ENCODE measurements around the gene FMNL2.

FMNL2 gene

DNA sequence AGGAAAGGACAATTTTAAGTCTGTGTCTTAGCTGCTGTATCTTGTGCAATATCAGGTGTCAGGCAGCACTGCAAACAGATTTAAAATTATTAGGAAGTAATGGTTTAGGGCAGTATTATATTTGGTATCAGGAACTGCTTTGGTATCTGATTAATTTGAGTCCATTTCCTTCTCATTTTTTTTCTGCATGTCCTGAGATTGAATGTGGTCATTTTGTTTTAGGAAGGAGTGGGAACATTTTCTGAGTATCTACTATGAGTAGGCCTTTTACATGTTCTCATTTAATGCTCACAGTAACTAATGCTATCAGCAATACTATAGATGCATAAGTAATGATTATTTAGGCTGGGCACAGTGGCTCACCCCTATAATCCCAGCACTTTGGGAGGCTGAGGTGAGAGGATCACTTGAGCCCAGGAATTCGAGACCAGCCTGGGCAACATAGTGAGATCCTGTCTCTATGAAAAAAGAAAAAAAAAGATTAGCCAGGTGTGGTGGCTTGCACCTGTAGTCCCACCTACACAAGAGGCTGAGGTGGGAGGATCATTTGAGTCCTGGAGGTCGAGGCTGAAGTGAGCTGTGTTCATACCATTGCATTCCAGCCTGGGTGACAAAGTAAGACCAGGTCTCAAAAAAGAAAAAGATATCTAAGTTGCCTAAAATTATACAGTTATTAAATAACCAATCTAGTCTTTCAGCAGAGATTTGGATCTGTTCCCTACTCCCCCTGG, 4.7 kb downstream of the FMNL2 start:
- no peak for DNase-seq (ENCODE audit: low spot score)

DNA sequence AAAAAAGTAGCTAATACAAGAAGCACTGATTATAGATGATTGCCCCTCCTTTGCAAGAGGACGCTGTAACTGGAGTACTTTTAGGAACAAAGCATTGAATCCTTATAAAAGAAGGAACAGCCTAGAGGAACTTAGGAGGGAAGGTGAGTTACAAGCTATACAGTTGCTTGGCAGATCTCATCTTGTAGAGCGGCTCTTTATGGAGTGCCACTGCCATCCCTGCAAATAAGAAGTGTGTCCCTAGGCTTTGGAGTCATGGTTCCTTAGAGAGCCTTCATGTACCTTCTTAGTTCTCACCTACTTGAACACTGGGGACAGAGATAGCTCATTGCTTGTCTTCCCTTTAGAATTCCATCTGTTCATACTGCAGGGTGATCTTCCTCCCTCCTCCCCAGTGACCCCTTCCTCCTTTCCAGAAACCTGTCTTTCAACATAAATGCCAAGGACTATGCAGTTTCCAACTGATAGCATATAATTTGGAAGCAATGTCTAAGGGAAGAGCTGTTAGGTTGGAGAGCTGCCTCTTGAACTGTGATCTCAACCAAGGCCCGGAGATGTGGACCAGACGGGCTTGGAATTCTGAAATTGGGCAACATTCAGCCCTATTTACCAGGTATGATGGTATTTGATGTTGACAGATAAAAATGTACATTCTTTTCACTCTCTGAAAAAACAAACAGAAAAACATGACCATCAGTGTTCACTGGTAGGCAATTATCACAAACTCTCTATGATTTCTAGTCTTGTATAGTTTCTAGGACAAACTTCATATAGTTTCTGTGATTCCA, 7.5 kb downstream of the FMNL2 start:
- DNase-seq (ENCODE audit: low spot score): no peak

DNA sequence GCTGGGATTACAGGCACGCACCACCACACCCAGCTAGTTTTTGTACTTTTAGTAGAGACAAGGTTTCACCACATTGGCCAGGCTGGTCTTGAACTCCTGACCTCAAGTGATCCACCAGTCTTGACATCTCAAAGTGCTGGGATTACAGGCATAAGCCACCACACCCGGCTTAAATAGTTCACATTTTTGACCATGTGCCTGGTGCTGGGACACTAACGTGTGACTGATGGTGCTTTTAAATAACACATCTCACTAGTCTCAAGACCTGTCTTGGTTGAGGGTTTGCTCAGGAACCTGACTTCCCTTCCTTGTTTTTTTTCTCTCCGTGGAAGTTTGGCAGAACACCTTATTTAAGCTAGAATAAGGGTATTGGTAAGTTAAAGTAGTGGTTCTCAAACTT, 8.5 kb downstream of the FMNL2 start:
- no peak for DNase-seq (ENCODE audit: low spot score)

DNA sequence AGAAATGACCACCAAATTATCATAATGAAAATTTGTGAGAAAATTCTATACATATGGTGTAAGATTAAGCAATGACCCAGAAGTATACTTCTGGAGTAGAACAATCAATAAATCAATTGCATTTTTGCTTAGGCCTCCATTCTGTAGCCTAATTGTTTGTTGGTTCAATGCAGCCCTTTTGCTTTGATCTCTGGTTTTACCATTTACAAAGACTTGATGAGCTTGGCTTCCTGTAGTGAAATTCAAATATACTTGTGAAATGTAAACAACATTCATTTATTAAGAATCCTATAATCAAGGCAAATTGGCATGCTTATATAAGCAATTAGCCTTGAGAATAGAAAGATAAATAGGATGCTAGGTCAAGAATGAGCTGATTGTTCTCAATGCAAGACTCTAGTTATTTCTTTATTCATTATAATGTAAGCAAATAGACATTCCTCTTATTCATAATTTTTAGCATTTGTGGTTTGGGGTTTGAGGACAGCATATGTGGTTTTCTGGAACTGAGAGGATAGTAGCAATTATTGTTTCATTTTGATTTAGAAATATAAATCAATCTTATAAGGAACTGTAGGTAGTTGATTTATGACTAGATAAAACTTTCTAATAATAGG, 9.7 kb downstream of the FMNL2 start:
- no peak for DNase-seq (ENCODE audit: low spot score)

DNA sequence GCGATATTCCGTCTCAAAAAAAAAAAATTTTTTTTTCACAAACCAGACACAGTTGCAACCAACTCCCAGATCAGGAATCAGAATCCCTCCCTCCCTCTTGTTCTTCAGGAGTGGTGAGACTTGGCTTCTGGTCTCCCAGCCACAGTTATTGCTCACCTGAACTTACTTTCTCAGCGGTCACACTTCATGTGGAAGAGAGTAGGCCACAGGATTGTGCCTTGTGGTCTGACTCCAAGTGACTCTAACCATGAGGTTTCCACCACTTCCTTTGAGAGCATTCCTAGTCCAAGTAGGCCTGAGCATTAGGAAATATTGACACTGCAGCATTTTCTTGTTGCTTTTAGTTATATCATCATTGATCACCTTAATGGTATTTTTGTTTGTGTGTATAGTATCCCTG, 12.1 kb downstream of the FMNL2 start:
- DNase-seq (ENCODE audit: low spot score): no peak

DNA sequence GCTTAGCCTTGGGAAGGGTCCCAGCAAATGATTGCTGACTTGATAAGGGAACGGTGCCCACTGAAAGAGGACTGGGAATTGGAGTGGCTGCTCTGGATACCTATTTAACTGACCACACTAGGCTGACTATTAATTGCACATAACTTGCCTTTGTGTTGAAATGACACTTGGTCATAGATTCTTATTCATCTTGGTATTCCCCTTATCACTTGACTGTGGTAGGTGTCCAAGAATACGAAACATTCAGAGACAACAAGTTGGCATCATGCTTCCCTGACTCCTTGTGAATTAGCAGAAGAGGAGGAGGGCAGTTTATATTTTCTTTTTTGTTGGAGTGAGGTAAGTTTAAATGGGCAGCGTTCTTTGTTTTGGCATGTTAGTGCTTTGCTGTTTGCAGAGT, 13.4 kb downstream of the FMNL2 start:
- DNase-seq (ENCODE audit: low spot score): no peak

DNA sequence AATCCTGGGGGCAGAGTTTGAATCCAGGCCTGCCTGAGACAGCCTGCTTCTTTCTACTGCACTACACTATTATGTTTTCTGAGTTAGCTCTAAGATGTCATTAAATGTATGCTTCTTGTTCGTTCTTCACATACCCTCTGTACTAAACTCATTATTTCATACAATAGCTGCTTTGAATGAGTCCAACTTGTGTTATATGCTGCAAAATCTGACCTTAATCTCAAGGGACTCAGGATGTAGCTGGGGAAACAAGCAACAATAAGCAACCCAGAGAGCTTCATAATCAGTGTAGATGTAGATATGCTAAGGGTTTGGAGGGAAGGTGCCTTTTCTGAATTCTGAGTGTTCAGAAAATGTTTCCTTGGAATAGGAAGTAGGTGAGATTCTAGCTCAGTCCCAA, 14.4 kb downstream of the FMNL2 start:
- no peak for DNase-seq (ENCODE audit: low spot score)

DNA sequence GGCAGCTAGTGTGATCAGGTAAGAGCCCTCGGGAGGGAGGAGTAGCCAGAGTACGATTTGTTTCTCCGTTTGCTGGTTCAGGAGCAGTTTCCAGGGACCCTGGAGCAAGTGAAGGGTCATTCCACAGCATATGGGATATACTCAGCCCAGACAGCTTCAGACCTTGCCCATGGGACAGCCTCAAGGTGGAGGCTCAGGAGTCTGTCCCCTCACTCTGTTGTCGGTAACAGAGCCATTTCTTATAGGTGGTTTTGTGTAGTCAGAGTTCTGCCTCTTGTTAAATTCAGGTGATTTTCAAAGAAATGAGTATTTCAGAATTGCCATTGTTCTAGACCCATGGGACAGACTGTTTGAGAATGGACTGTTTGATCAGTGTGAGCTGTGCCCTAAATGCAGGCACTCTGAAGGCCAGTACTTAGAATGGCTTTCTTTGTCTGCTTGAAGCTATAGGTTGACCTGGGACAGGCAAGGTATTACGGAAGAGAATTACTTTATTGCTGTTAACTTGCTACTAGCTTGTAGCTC, 15.2 kb downstream of the FMNL2 start:
- DNase-seq (ENCODE audit: low spot score): peak; percentile 52

DNA sequence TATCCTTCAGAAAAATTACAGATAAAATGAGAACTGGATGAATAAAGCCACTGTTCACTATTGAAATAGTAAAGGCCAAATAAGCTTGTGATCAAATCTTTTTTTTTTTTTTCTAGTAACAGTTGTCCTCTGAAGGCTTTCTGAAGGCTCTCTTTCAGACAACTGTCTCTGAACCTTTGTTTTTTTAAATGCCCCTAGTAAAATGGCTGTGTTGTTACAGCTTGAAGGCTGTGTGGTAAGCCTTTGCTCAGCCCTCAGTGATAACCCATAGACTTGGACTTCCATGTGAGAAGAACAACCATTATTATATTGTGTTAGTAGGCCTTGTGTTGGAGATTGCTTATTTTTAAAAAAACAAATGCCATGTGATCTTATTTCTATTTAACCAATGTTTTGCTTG, 17.6 kb downstream of the FMNL2 start:
- no peak for DNase-seq (ENCODE audit: low spot score)

DNA sequence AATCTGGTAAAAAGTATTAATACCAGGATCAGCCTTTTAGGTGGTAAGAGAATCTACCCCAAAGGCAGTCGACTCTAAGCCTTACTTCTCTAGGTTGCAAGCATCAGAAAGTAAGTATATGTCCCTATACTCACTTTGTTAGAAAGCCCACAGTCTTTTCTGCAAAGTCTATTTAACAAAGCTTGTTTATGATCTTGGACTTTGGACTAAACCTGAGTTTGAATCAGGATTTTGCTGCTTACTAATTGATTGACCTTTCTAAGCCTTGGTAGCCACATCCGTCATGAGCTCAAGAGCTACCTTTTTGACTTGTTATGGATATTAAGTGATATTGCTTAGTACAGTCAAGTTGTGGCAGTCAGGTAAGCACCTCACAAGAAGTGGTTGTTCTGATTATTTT, 18.4 kb downstream of the FMNL2 start:
- peak; percentile 34 for DNase-seq (ENCODE audit: low spot score)

DNA sequence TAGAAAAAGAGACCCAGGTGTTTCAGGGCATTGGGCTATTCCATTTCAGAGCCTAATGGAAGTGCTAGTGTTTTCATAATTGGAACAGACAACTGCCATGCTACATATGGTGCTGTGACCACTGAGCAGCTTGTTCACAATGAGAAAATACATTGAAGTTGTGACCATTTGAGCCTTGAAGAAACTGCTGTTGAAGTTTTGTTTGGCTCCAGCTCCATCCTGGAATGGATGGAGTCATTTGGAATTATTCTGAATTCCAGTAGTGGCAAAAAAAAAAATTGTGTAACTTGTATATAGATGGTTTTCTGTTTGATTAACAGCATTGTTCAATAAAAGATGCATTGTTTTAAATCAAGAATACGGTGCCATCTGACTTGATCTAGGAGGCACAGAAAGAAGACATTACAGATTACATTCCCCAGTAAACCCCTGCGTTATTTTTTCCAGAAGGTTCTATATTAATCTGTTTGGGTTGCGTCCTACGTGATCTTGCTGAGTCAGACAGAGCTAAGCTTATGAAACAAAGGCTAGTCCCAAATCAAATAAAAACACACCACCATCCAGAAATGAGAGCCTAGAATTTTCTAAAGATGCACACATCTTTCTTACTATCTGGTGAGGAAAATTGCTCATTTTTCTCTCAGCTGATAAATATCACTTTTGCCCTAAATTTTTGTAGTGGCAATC, 19.2 kb downstream of the FMNL2 start:
- DNase-seq (ENCODE audit: low spot score): no peak

DNA sequence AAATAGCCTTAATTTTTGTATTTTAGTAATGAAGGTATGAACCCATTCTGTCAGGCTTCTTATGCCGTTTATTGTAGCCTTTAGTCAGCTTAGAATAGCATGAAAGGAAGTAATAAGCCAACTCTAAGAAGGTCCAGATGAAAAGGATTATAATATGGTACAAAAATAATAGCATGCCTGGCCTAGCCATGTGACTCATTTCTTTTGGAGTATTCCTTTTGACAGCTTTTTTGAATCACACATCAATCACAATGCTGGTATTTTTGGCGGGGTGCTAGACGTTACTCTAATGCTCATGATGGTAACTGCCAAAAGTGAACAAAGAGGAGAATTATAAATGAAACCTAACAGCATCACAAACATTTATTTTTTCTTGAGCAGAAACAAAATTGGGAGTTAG, 19.9 kb downstream of the FMNL2 start:
- no peak for DNase-seq (ENCODE audit: low spot score)

DNA sequence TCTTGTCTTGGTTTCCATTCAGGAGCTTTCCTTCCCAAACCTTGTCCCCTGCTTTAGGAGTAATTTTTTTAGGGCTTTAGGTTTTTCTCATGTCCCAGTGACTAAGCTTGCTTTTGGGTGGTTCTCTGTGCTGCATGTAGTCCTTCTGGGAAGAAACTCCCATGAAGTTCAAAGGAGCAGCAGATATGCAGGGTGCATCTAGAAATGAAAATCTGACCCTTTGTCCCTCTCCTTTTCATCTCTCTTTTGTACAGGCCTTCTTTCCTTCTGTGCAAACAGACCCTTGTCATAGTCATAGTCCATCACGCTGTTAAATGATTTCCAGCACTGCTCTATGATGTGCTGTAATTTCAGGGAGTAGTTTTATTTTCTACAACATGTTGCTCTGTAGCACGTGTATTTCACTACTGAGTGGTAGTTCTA, 20.4 kb downstream of the FMNL2 start:
- no peak for DNase-seq (ENCODE audit: low spot score)

DNA sequence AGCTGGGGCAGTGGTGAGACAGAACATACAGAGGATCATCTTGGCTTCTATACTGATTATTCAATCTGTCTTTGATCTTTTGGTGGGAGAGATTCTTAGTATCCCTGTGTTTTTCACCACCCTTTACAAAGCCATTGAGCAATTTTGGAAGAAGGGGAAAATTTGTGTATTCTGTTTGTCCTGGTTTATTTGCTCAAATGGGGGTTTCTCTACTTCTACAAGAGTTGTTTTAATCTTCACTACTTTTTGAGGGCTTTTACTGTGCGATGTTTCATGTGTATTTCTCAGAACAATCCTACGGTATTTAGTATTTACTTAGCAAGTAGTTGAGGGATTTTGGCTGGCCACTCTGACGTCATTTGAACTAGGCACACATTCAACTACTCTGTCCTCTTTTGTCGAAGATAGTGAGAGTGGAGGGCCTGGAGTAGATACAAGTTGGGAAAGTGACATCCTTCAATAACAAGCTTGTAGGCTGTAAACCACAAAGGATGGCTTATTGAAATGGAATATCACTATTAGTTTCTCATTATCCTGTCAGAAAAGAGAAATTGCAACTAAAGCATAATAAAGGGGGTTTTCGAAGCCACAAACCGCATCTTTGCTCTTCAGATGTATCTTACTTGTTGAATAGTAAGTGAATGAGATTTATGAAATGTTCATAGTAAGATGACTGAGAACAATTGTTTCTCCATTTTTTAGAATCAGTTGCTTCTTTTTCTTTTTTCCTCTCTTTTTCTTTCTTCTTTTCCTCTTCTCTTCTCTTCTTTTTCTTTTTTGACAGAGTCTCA, 24.8 kb downstream of the FMNL2 start:
- no peak for DNase-seq (ENCODE audit: low spot score)

DNA sequence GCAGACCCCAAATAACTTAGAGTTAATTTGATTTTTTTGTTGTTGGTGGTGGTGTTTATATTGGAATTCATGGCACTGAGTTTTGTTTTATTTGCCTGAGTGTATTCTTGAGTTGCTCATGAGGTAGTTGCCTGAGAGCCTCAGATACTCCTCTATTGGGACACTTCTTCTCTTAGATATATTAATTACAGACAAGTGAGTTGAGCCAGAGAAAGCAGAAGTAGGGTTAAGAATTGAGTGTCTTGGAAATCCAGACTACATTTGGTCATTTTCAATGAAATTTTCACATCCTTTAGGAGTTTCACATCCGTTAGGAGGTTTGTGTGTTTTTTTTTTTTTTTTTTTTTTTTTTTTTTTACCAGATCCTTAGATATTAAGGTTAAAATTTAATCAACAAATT, 29.0 kb downstream of the FMNL2 start:
- DNase-seq (ENCODE audit: low spot score): no peak

DNA sequence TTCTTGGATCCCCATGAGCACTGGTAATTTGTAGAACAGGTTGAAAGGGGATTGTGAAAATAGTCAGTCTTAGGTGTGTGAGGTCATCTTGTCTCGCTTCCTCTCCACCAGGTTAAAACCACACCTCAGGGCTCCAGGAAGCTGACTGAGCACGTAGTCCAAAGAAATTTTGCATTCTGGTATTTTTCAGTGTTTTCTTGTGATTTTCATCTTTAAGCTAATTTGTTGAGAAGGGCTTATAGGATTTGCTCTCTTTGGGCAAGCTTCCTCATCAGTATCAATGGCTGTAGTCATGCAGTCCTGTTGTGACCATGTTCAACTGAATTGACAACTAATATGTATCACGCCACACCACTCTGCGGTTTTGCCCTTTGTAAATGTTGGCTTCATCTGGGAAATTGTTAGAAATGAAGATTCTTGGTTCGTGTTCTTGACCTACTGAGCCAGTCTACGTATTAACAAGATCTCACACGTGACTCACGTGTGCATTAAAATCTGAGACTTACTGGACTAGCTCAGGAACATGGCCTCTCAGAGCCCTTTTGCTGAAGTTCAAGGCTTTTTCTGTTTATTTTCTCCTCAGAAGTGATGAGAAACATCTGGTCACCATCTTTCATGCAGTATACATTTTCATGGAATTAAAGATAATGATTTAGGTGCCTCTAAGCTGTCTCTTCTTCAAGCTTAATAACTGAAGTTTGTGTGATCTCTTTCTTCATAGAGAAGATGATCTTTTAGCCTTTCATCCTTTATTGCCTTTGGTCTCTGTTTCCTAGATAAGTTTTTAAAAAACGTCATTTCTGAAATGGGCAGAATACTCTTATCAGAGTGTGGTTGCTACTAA, 32.8 kb downstream of the FMNL2 start:
- DNase-seq (ENCODE audit: low spot score): no peak

DNA sequence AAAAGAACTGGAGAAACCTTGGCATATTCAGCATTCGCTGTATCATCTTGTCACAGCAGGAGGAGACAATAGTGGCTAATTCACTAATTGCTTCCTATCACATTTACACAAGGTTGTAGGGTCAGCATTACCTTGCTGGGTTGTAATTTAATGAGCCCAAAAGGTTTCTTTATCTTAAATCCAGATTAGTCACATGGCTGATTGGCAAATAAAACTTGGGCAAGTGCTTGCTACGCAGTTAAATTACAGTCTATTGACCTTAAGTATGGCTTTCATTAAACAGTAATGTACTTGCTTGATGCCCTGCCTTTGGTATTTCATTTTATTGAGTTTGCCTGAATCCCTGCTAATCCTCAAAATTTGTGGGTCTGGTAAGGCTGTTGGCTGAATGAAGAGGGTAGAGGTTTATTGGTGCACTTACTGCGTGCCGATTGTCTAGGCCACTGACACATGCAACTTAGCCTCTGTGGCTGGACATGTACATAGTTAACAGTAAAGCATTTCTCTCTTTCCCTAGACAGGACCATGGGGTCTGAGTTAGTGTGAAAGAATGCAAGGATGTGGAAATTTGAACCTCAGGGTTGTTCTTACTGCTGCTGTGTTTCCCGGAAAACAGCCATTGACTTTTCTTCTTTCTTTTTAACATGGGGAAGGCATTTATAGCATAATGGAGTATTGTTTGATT, 34.3 kb downstream of the FMNL2 start:
- no peak for DNase-seq (ENCODE audit: low spot score)

DNA sequence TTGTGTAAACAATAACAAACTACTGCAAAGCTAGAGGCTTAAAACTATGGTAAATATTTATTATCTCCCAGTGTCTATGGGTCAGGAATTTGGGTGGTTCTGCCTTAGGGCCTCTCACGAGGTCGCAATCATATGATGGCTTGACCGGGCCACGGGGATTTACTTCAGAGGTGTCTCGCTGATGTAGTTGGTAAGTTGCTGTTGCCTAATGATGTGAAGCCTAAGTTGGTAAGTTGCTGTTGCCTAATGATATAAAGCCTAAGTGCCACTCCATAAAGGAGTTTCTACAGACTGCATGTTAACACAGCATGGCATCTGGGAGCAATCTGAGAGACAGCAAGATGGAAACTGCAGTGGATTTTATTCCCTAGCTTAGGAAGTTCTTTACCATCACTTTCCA, 35.8 kb downstream of the FMNL2 start:
- no peak for DNase-seq (ENCODE audit: low spot score)

DNA sequence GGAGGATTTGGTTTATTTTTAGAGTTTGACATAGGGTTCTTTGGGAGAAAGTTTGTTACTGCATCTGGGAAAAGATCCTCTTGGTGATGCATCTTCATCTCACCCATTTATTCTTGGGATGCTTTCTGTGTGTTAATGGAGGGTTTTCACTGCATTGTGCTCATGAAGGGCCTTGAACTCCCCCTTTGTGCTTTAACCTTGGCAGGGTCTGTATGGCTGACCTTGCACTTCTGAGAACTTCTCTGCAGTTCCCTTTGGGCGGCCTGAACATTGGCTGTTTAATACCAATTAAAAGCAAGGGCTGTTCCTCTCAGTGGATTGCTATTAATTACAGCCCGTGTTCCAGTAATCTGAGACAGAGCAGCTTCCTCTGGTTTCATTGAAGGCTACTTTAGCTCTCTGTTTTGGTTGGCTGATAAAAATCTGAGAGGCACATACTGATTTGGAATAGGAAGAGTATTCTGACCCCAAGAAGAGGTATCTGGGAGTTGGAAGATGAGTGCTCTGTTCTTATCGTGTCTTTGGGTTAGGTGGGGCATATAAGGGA, 37.5 kb downstream of the FMNL2 start:
- no peak for DNase-seq (ENCODE audit: low spot score)

DNA sequence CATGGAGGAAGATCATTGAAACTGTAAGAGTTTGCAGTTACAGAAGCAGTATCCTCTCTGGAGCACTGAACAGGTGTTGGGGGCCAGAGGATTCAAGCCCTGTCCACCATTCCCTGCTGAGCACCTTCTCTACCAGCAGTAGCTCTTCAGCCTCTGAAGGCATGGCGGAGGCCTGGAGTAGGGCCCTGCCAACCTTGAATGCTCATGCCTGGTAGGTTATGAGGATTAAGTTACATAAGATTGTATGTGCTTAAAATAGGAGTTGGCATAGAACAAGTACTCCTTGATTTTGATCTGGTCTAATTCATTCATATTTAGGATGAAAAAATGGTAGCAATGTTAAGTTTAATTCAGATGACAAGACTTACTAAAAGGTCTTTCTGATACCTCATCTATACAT, 40.2 kb downstream of the FMNL2 start:
- DNase-seq (ENCODE audit: low spot score): no peak

All from HuH-7 (cell line).